AG08395 (cell line): ENCODE data around the gene TAAR6.
A peak's percentile ranks its signal among the peaks of the same experiment; 100 is the strongest.
"Not testable (repeated sequence)": the region's sequence is repeated elsewhere in the genome, so short reads cannot be mapped to it uniquely, and the experiment has no call there.

Experiments used
- DNase-seq: peaks from one replicate; pipeline ENCODE4 v3.0.0; 2012; ENCODE audit warnings: mixed read lengths, low spot score

TAAR6 gene

GRCh38 chr6:132570221-132570777, at the start of gene TAAR6:
TSS of gene TAAR6 (plus strand) at chr6:132570322. CDS start at chr6:132570322, 0 bp downstream.
- DNase-seq, result no peak

GRCh38 chr6:132520953-132521352, 49.2 kb upstream of the TAAR6 start:
- DNase-seq, result no peak

- no peak for DNase-seq
Observed at GRCh38 chr6:132524646-132525045, 45.5 kb upstream of the TAAR6 start.

- no peak for DNase-seq
Observed at GRCh38 chr6:132525866-132526265, 44.3 kb upstream of the TAAR6 start.

- DNase-seq, result no peak
Observed at GRCh38 chr6:132526461-132526860, 43.7 kb upstream of the TAAR6 start.

GRCh38 chr6:132527791-132528190, 42.3 kb upstream of the TAAR6 start:
- no peak for DNase-seq

- DNase-seq, result peak; percentile 46
Observed at GRCh38 chr6:132530293-132530974, 39.7 kb upstream of the TAAR6 start.

GRCh38 chr6:132534546-132534945, 35.6 kb upstream of the TAAR6 start:
- DNase-seq, result not testable (repeated sequence)

- DNase-seq, result no peak
Observed at GRCh38 chr6:132537145-132537544, 33.0 kb upstream of the TAAR6 start.

- DNase-seq, result no peak
Observed at GRCh38 chr6:132537977-132538376, 32.1 kb upstream of the TAAR6 start, which contains the start of gene TAAR9. TSS of gene TAAR9 (plus strand) at chr6:132538277. CDS start at chr6:132538290, 13 bp downstream.

GRCh38 chr6:132544826-132545225, 25.3 kb upstream of the TAAR6 start:
- no peak for DNase-seq

- no peak for DNase-seq
Observed at GRCh38 chr6:132548746-132549463, 21.2 kb upstream of the TAAR6 start.

GRCh38 chr6:132551214-132551613, 18.9 kb upstream of the TAAR6 start:
- no peak for DNase-seq

GRCh38 chr6:132552372-132552771, 17.8 kb upstream of the TAAR6 start, which contains the start of gene TAAR8:
TSS of gene TAAR8 (plus strand) at chr6:132552672. CDS start at chr6:132552693, 21 bp downstream.
- DNase-seq, result no peak

- not testable (repeated sequence) for DNase-seq
Observed at GRCh38 chr6:132560087-132560486, 10.0 kb upstream of the TAAR6 start.

- no peak for DNase-seq
Observed at GRCh38 chr6:132566404-132566803, 3.7 kb upstream of the TAAR6 start.

GRCh38 chr6:132567566-132567965, 2.6 kb upstream of the TAAR6 start:
- no peak for DNase-seq

- no peak for DNase-seq
Observed at GRCh38 chr6:132568611-132569010, 1.5 kb upstream of the TAAR6 start.

- no peak for DNase-seq
Observed at GRCh38 chr6:132569170-132569569, 952 bp upstream of the TAAR6 start.

- no peak for DNase-seq
Observed at GRCh38 chr6:132571774-132572173, 1.7 kb downstream of the TAAR6 start.

GRCh38 chr6:132584698-132585097, 14.6 kb downstream of the TAAR6 start:
- no peak for DNase-seq

GRCh38 chr6:132587424-132587823, 17.3 kb downstream of the TAAR6 start:
- no peak for DNase-seq

GRCh38 chr6:132589454-132589853, 19.3 kb downstream of the TAAR6 start, which contains the start of gene TAAR5:
TSS of gene TAAR5 (minus strand) at chr6:132589741. CDS start at chr6:132589686, 55 bp downstream.
- no peak for DNase-seq
